Calu3 (cell line): ENCODE data around the gene PDE10A. TPM values are rescaled to one million over a fixed set of nuclear protein-coding genes. Genes with fewer than 3 reads are reported as not detected.

Source experiments
- Bru-seq: library from RNA; stranded (reverse); fragments of 400-500 nt; gene quantifications from one replicate; lab custom pipeline; 2021; lab: Mats Ljungman, UMichigan
- BruChase-seq, 2 experiments: library from RNA; stranded (reverse); fragments of 400-500 nt; gene quantifications; one replicate each; lab custom pipeline; 2021; lab: Mats Ljungman, UMichigan
- BruUV-seq: library from RNA; stranded (reverse); fragments of 400-500 nt; replicated peaks from 2 replicates; lab custom pipeline; 2021; lab: Mats Ljungman, UMichigan
- CTCF ChIA-PET: fragments of 300-600 bp; sonication (Branson Sonifier 250); formaldehyde crosslinking; loops from one replicate; lab custom pipeline; 2022; ENCODE audit warnings: antibody characterized with exemption; lab: Charles Lee
- DNase-seq: peaks from one replicate; pipeline ENCODE4 v3.0.0; 2022
- H3K27ac Mint-ChIP-seq: one replicate; pipeline ENCODE4 v1.8.0; 2022; ENCODE audit warnings: mixed read lengths; ENCODE audit not compliant: unreplicated experiment
- H3K27me3 Mint-ChIP-seq: one replicate; pipeline ENCODE4 v1.8.0; 2022; ENCODE audit warnings: mixed read lengths; ENCODE audit not compliant: unreplicated experiment
- H3K36me3 Mint-ChIP-seq: one replicate; pipeline ENCODE4 v1.8.0; 2022; ENCODE audit warnings: mild to moderate bottlenecking, moderate library complexity, mixed read lengths; ENCODE audit not compliant: insufficient read depth, unreplicated experiment
- H3K4me1 Mint-ChIP-seq: one replicate; pipeline ENCODE4 v1.8.0; 2022; ENCODE audit warnings: mild to moderate bottlenecking, low read depth, mixed read lengths; ENCODE audit not compliant: unreplicated experiment
- H3K4me3 Mint-ChIP-seq: one replicate; pipeline ENCODE4 v1.8.0; 2022; ENCODE audit warnings: mild to moderate bottlenecking, low read depth, moderate library complexity, mixed read lengths; ENCODE audit not compliant: unreplicated experiment
- H3K9me3 Mint-ChIP-seq: one replicate; pipeline ENCODE4 v1.8.0; 2022; ENCODE audit warnings: low read depth, mixed read lengths; ENCODE audit not compliant: unreplicated experiment
- intact Hi-C: fragments of 100-400 bp; cut with micrococcal nuclease; formaldehyde crosslinking; loops from one replicate; pipeline ENCODE4 v1.10.0; 2022; ENCODE audit not compliant: unreplicated experiment
- long read RNA-seq: library from polyadenylated mRNA; stranded (forward); transcript quantifications from one replicate; pipeline ENCODE4 v2.0.0, GENCODE V29; 2022
- total RNA-seq: library from RNA; stranded (reverse); gene quantifications from 2 replicates; pipeline ENCODE4 v1.2.3, GENCODE V29; 2022
- TF ChIP-seq, protein P1 (sequence below): fragments of 200-600 bp; IDR thresholded peaks from one replicate; pipeline ENCODE4 v1.8.0; 2022; ENCODE audit warnings: antibody characterized with exemption; ENCODE audit not compliant: unreplicated experiment

PDE10A gene
- total RNA-seq (22.5 and 23.7 TPM in 2 replicates), Bru-seq, nascent RNA (percentile 87 among the genes with signal in this experiment), BruChase-seq, experiment 1, labeled RNA remaining after a 6-hour chase (percentile 64 among the genes with signal in this experiment), BruChase-seq, experiment 2, labeled RNA remaining after a 2-hour chase (percentile 61 among the genes with signal in this experiment)
- long read RNA-seq, partial matches to known transcripts, result 2 of 7 reads
- long read RNA-seq, other reads (novel, unspliced or antisense), result 5 of 7 reads

GRCh38 chr6:165662749-165663376 lies at the start of gene PDE10A:
PDE10A (minus strand) TSS chr6:165663241; CDS start chr6:165662811, 430 bp downstream.
- peak within 1 kb of the TSS; percentile 100 for H3K4me3 Mint-ChIP-seq
- intact Hi-C loops, result loop anchor here (1.0 to 10.0 kb wide), 5 partner anchors 55 to 221 kb away; no protein-coding TSS in a partner anchor
- peak; percentile 79 for DNase-seq
- H3K9me3 Mint-ChIP-seq, result no peaks in the 10 kb centered on the region
- no peaks in the 10 kb centered on the region for H3K27me3 Mint-ChIP-seq
- H3K27ac Mint-ChIP-seq, result peak within 1 kb of the TSS; percentile 85
- no TSS peak for BruUV-seq
- peaks cover 30% of the 10 kb centered on the region for H3K4me1 Mint-ChIP-seq
- H3K36me3 Mint-ChIP-seq, result peaks cover 55% of the 10 kb centered on the region
- TF ChIP-seq, protein P1, sequence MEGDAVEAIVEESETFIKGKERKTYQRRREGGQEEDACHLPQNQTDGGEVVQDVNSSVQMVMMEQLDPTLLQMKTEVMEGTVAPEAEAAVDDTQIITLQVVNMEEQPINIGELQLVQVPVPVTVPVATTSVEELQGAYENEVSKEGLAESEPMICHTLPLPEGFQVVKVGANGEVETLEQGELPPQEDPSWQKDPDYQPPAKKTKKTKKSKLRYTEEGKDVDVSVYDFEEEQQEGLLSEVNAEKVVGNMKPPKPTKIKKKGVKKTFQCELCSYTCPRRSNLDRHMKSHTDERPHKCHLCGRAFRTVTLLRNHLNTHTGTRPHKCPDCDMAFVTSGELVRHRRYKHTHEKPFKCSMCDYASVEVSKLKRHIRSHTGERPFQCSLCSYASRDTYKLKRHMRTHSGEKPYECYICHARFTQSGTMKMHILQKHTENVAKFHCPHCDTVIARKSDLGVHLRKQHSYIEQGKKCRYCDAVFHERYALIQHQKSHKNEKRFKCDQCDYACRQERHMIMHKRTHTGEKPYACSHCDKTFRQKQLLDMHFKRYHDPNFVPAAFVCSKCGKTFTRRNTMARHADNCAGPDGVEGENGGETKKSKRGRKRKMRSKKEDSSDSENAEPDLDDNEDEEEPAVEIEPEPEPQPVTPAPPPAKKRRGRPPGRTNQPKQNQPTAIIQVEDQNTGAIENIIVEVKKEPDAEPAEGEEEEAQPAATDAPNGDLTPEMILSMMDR, result no peak
- CTCF ChIA-PET, result interaction anchor here (1.0 kb wide), 1 partner anchor 223 kb away, joined by 3 read pairs; no protein-coding TSS in a partner anchor

DNA sequence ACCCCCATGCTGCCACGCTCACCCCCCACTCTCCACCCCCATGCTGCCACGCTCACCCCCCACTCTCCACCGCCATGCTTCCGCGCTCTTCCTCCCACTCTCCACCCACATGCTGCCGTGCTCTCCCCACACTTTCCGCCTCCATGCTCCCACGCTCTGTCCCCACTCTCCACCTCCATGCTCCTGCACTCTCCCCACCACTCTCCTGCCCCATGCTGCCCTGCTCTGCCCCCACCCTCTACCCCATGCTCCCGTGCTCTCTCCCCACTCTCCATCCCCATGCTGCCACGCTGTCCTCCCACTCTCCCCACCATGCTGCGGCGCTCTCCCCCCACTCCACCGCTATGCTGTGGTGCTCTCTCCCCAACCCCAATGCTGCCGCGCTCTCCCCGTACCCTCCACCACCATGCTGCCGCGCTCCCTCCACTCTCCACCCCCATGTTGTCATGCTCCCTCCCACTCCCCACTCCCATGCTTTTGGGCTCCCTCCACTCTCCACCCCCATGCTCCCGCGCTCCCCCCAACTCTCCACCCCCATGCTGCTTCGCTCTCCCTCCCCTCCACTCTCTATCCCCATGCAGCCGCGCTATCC lies 46.0 kb upstream of the PDE10A start:
- Mint-ChIP-seq H3K27ac (no peak overlapping the region), H3K4me3 (no peak overlapping the region), H3K36me3 (no peaks in the 10 kb centered on the region), H3K4me1 (peaks cover 2% of the 10 kb centered on the region), H3K9me3 (no peaks in the 10 kb centered on the region), H3K27me3 (no peaks in the 10 kb centered on the region)
- TF ChIP-seq, protein P1, result no peak
- no peak for DNase-seq
- intact Hi-C loops, result no loop called here
- CTCF ChIA-PET, result no interaction called here
- BruUV-seq, result no TSS peak

GRCh38 chr6:165707067-165707853 lies 44.2 kb upstream of the PDE10A start:
- DNase-seq, result no peak
- Mint-ChIP-seq H3K27me3 (no peaks in the 10 kb centered on the region), H3K4me1 (peaks cover 14% of the 10 kb centered on the region), H3K9me3 (no peaks in the 10 kb centered on the region), H3K27ac (no peak overlapping the region), H3K36me3 (no peaks in the 10 kb centered on the region), H3K4me3 (no peak overlapping the region)
- CTCF ChIA-PET, result no interaction called here
- intact Hi-C loops, result no loop called here
- no TSS peak for BruUV-seq
- TF ChIP-seq, protein P1, result no peak

- H3K27me3 Mint-ChIP-seq, result no peaks in the 10 kb centered on the region
- BruUV-seq, result no TSS peak
- peaks cover 28% of the 10 kb centered on the region for H3K4me1 Mint-ChIP-seq
- TF ChIP-seq, protein P1, result no peak
- H3K36me3 Mint-ChIP-seq, result no peaks in the 10 kb centered on the region
- intact Hi-C loops, result no loop called here
- H3K4me3 Mint-ChIP-seq, result no peak overlapping the region
- no peak overlapping the region for H3K27ac Mint-ChIP-seq
- no peaks in the 10 kb centered on the region for H3K9me3 Mint-ChIP-seq
- CTCF ChIA-PET, result no interaction called here
- DNase-seq, result no peak
These were observed 42.9 kb upstream of the PDE10A start for GRCh38 chr6:165705941-165706340.
